Skeletal muscle tissue (tissue), 4 donors: ENCODE measurements around the gene RTN4RL1. TPM values are rescaled to one million over a fixed set of nuclear protein-coding genes. Genes with fewer than 3 reads are reported as not detected.
A peak's percentile ranks its signal among the peaks of the same experiment; 100 is the strongest.

Experiments
- H3K27ac ChIP-seq: one replicate; pipeline ENCODE4 v1.7.0; 2013; ENCODE audit warnings: mild to moderate bottlenecking, low read depth, low read length, inconsistent platforms
- H3K27me3 ChIP-seq, 3 donors: one replicate each; pipeline ENCODE4 v1.7.0; 2013; ENCODE audit warnings: low read length in 3 of 3; ENCODE audit not compliant: control insufficient read depth in 3 of 3, insufficient read depth in 3 of 3
- H3K36me3 ChIP-seq, 3 donors: one replicate each; pipeline ENCODE4 v1.7.0; 2013; ENCODE audit warnings: low read length in 3 of 3; ENCODE audit not compliant: control insufficient read depth in 3 of 3, insufficient read depth in 3 of 3
- H3K4me1 ChIP-seq, 3 donors: one replicate each; pipeline ENCODE4 v1.7.0; 2013; ENCODE audit warnings: low read length in 3 of 3, mild to moderate bottlenecking in 3 of 3; ENCODE audit not compliant: control insufficient read depth in 3 of 3, insufficient read depth in 3 of 3
- H3K4me3 ChIP-seq, 3 donors: one replicate each; pipeline ENCODE4 v1.7.0; 2013; ENCODE audit warnings: low read length in 3 of 3
- H3K9ac ChIP-seq, 3 donors: one replicate each; pipeline ENCODE4 v1.7.0; 2013; ENCODE audit warnings: low read length in 3 of 3, mild to moderate bottlenecking in 3 of 3, moderate library complexity in 2 of 3, low read depth in 1 of 3
- H3K9me3 ChIP-seq, 3 donors: one replicate each; pipeline ENCODE4 v1.7.0; 2013; ENCODE audit warnings: low read length in 3 of 3; ENCODE audit not compliant: control insufficient read depth in 3 of 3
- total RNA-seq: library from RNA; depleted of rRNA; stranded (reverse); fragments of >200 nt; gene quantifications from one replicate; pipeline ENCODE4 v1.2.3, GENCODE V29; 2014
- donor health status: Osteomylitis.

RTN4RL1 gene
- total RNA-seq, 1 donor from 2014 or later: 1.0 TPM

DNA sequence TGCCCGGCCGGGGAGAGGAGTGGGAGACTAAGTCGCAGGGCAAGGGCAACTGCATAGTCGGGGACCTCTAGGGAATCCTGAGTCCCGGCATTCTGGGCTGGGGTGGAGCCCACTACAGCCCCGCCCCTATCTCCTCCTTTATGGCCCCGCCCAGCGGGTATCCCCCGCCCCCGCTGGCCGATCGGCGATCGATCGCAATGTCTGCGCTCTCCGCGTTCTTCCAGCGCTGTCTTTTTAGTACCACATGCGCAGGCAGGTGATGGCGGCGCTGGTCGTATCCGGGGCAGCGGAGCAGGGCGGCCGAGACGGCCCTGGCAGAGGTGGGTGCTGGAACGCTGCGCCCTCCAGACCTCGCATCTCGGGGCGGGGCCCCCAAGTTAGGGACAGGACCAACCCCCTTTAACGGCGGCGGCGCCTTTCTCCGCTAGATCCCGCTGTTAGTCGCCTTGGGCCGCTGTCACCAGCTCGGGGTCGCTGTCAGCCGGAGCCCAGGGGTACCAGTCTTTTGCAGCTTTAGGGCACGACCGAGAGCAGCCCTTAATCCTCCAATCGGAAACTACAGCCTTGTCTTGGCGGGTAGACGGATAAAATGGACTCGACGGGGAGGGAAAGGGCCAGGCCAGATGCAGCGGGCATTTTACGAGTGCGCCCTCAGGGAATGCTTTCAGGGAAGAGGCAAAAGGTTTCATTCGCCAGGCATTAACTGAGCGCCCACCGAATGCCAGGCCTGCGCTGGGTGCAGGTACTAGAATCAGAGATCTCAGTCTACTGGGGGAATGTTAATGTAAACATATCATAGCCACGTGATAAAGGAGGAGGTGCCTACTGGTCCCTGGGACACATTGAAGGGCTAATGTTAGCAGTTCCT is 5.0 kb upstream of the RTN4RL1 start, which contains the start of gene DPH1:
TSS of gene DPH1 (plus strand) at position 243 of the 868 bp plus-strand sequence. CDS start at position 260, 17 bp downstream.
- Histone ChIP-seq H3K4me1 (peaks cover 21 to 43% (median 34%) of the 10 kb centered on the region in 3 donors), H3K36me3 (peaks cover 4 to 14% (median 11%) of the 10 kb centered on the region in 3 donors), H3K9me3 (no peaks in the 10 kb centered on the region), H3K9ac (peak within 1 kb of the TSS; percentile 96 to 99 (median 97)), H3K4me3 (peak within 1 kb of the TSS; percentile 97 to 100 (median 98)), H3K27ac (peak within 1 kb of the TSS; percentile 88), H3K27me3 (peaks cover 10 to 28% (median 18%) of the 10 kb centered on the region in 3 donors)

- Histone ChIP-seq H3K4me1 (peaks cover 31 to 48% (median 43%) of the 10 kb centered on the region in 3 donors), H3K9me3 (no peaks in the 10 kb centered on the region), H3K4me3 (no peak overlapping the region), H3K27me3 (peaks cover 10 to 31% (median 22%) of the 10 kb centered on the region in 3 donors), H3K27ac (no peak overlapping the region), H3K9ac (peak overlapping the region in 1 of 3 donors; percentile 25), H3K36me3 (peaks cover 4 to 9% (median 8%) of the 10 kb centered on the region in 3 donors)
These were observed 3.6 kb upstream of the RTN4RL1 start for GRCh38 chr17:2028737-2029136.

GRCh38 chr17:2028234-2028614 is 3.1 kb upstream of the RTN4RL1 start:
- H3K9ac ChIP-seq: no peak overlapping the region
- peaks cover 11 to 31% (median 22%) of the 10 kb centered on the region in 3 donors for H3K27me3 ChIP-seq
- no peak overlapping the region for H3K4me3 ChIP-seq
- peaks cover 31 to 46% (median 44%) of the 10 kb centered on the region in 3 donors for H3K4me1 ChIP-seq
- H3K9me3 ChIP-seq: no peaks in the 10 kb centered on the region
- no peak overlapping the region for H3K27ac ChIP-seq
- peaks cover 0 to 5% (median 3%) of the 10 kb centered on the region in 3 donors for H3K36me3 ChIP-seq

DNA sequence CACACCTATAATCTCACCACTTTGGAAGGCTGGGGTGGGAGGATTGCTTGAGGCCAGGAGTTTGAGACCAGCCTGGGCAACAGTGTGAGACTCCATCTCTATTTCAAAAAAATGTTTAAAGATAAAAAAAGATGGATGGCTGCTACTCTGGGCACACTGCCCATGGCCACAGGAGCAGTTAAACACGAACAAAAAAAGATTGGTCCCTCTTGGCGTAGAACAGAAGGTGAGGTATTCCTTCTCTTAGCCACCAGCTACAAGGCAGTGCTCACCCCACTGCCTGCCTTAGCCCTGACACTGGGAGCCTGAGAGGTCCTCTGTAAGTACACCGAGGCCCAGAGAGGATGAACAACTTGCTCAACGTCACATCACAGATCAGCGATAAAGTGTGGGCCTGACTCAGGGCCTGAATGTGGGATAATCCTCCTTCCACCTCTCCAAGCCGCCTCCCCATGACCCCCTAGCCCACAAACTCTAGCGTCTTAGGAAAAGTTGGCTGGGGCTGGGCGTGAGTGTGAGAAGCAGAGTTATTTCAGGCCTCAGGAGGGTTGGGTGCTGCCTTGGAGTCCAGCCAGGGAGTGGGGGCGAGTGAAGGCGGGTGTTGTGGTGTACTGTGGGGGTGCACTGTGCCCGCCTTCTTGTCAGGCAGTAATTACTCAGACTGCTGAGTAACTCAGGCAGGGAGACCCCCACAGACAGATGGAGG is 2.5 kb upstream of the RTN4RL1 start:
- Histone ChIP-seq H3K9ac (no peak overlapping the region), H3K4me1 (peaks cover 31 to 48% (median 44%) of the 10 kb centered on the region in 3 donors), H3K36me3 (peaks cover 0 to 5% (median 3%) of the 10 kb centered on the region in 3 donors), H3K27ac (no peak overlapping the region), H3K9me3 (no peaks in the 10 kb centered on the region), H3K4me3 (no peak overlapping the region), H3K27me3 (peaks cover 13 to 31% (median 22%) of the 10 kb centered on the region in 3 donors)

DNA sequence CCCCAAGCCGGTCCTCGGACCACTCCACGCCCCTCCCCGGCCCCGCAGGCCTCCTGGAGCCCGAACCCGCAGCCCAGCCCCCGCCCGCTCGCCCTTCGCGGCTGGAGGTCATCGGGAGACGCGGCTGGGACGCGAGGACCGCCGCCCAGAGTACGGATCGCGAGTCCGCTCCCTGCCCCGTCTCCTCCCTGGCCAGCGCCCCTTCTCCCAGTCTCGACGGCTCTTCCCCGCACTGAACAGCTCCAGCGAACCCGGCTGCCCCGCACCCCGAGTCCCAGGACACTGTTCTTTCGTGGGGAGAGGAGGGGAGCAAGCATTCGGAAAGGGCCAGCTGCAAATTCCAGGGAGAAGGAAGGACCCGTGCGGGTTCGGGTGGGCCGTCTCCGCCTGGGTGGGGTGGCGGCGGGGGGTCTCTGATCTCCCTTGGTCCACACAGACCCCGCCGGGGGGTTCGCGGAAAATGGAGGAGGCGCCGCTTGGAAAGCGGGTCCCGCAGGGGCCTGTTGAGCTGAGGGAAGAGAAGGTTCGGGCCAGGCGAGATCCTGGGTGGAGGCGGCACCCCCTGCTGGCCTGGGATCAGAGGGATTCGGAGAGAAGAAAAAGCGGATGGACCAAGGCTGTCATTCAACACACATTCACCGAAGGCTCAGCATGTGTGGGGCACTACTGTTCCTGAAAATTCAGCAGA is 632 bp upstream of the RTN4RL1 start:
- H3K4me1 ChIP-seq: peaks cover 18 to 34% (median 27%) of the 10 kb centered on the region in 3 donors
- peak overlapping the region; percentile 48 to 74 (median 70) for H3K4me3 ChIP-seq
- no peaks in the 10 kb centered on the region for H3K9me3 ChIP-seq
- H3K9ac ChIP-seq: peak overlapping the region in 2 of 3 donors; percentile 56 to 64
- peaks cover 0 to 3% (median 0%) of the 10 kb centered on the region in 3 donors for H3K36me3 ChIP-seq
- peaks cover 13 to 31% (median 22%) of the 10 kb centered on the region in 3 donors for H3K27me3 ChIP-seq
- peak overlapping the region; percentile 36 for H3K27ac ChIP-seq

- Histone ChIP-seq H3K27ac (no peak overlapping the region), H3K4me3 (peak overlapping the region; percentile 63 to 74 (median 70)), H3K4me1 (peaks cover 14 to 31% (median 25%) of the 10 kb centered on the region in 3 donors), H3K36me3 (no peaks in the 10 kb centered on the region), H3K9ac (peak overlapping the region; percentile 64 to 80 (median 68)), H3K27me3 (peaks cover 13 to 31% (median 22%) of the 10 kb centered on the region in 3 donors), H3K9me3 (no peaks in the 10 kb centered on the region)
These were observed 438 bp downstream of the RTN4RL1 start for GRCh38 chr17:2024572-2025219.

DNA sequence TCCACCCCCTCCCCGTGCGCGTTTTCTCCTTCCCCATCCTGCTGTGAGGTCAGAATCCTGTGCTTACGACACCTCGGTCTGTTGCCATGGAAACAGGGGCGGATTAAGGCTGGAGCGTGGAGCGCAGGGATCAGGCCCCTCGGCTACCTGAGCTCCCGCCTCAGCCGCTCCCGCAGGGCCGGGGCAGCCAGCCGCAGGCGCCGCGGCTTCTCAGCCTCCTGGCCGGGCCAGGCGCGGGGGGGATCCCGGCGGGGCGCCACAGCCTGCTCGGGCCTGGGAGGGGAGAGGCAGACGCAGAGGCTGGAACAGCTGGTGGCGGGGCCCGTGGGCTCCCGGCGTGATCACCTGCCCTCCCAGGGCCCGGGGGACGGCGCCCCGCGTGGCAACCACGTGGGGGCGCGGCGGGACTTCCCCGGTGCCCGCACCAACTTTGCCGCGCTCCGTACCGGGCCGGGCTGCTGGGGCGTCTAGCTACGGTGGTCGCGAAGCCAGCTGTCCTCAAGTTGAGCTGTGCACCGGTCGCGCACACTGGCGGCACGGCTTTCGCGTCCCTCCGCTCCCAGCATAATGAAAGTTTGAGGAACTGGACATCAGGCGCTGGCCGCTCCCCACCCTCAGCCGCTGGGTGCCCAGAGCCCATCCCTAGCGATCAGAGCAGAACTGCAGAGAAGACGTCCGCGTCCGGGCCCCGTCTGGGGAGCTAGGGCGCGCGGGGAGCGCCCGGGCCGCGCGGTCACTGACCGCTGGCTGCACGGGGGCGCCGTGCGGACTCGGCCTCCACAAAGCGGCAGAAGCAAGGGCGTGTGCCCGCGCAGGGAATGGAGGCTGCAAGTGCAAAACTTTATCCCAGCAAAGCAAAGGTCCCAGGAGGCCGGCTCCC is 1.2 kb downstream of the RTN4RL1 start:
- Histone ChIP-seq H3K36me3 (no peaks in the 10 kb centered on the region), H3K9ac (peak overlapping the region; percentile 64 to 80 (median 68)), H3K4me1 (peaks cover 14 to 28% (median 24%) of the 10 kb centered on the region in 3 donors), H3K27ac (no peak overlapping the region), H3K27me3 (peaks cover 13 to 27% (median 25%) of the 10 kb centered on the region in 3 donors), H3K4me3 (peak overlapping the region; percentile 63 to 74 (median 70)), H3K9me3 (no peaks in the 10 kb centered on the region)

DNA sequence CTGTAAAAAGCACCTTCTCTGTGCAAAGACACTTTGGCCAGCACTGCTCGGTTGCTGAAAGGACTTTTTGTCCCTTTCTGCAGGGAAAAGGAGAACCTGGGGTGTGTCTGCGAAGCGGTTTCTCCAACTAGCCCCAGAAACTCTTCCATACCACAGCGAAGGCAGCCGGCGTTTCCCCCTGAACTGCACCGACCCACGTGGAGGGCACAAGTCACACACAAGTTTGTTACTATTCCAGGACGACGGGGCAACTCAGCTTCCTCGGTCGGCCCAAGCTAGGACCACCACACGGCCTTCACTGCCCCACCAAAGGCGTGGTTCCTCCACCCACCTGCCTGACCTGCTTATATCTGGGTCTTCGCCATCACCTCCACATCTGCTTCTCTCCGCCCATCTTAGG is 1.9 kb downstream of the RTN4RL1 start:
- no peaks in the 10 kb centered on the region for H3K36me3 ChIP-seq
- H3K4me3 ChIP-seq: peak overlapping the region in 2 of 3 donors; percentile 43 to 74
- no peak overlapping the region for H3K9ac ChIP-seq
- peaks cover 12 to 25% (median 24%) of the 10 kb centered on the region in 3 donors for H3K27me3 ChIP-seq
- H3K27ac ChIP-seq: no peak overlapping the region
- no peaks in the 10 kb centered on the region for H3K9me3 ChIP-seq
- H3K4me1 ChIP-seq: peaks cover 14 to 29% (median 28%) of the 10 kb centered on the region in 3 donors
